HepG2 (cell line): ENCODE results near the gene ERO1A. TPM values are rescaled to one million over a fixed set of nuclear protein-coding genes. Genes with fewer than 3 reads are reported as not detected.

ENCODE experiments used
- ATAC-seq: fragments of 200-7000 bp; cut with Tn5 transposase; 3 replicates; pipeline ENCODE4 v1.9.1; 2020; ENCODE audit warnings: mild to moderate bottlenecking, moderate library complexity
- BruUV-seq: library from RNA; stranded (reverse); fragments of 400-500 nt; replicated peaks from 2 replicates; lab custom pipeline; 2021; lab: Mats Ljungman, UMichigan
- CTCF ChIA-PET: fragments of 300-600 bp; formaldehyde crosslinking; extraction: SDS; loops from one replicate; lab custom pipeline; 2021; ENCODE audit warnings: low total read pairs, inconsistent platforms, low intra/inter-chr PET ratio; lab: Yijun Ruan, JAX
- POLR2A ChIA-PET: fragments of 350-600 bp; sonication (Branson Sonifier 250); formaldehyde crosslinking; loops from one replicate; lab custom pipeline; 2020; ENCODE audit warnings: antibody characterized with exemption, inconsistent platforms; lab: Yijun Ruan, JAX
- DNase-seq: peaks from one replicate; pipeline ENCODE4 v3.0.0-alpha.2; 2015; ENCODE audit warnings: low spot score
- FAIRE-seq: peaks from 3 replicates; lab custom pipeline; 2011; peaks lifted over from hg19 to GRCh38; lab: Jason Lieb, UNC
- H2AFZ ChIP-seq: one replicate; pipeline ENCODE4 v1.6.1; 2011; ENCODE audit warnings: low read length, inconsistent platforms
- H3K27ac ChIP-seq: fragments of 300-600 bp; 3 replicates; pipeline ENCODE4 v1.8.0; 2011; ENCODE audit warnings: mixed run types, mild to moderate bottlenecking, mixed read lengths, low read length, inconsistent platforms; ENCODE audit not compliant: insufficient read depth; ENCODE audit errors: extremely low read length
- H3K27me3 ChIP-seq, 2 experiments: fragments of 200-600 bp in 1 of 2; 2 replicates in 1 of 2; 3 replicates in 1 of 2; pipeline versions ENCODE4 v1.6.0 to v1.8.0; 2011; ENCODE audit warnings: low read length in 2 of 2, mild to moderate bottlenecking in 2 of 2, moderate library complexity in 2 of 2, inconsistent platforms in 1 of 2; ENCODE audit not compliant: insufficient read depth in 2 of 2, control insufficient read depth in 1 of 2
- H3K36me3 ChIP-seq, 2 experiments: fragments of 200-600 bp in 1 of 2; replicated peaks in 1 of 2; 2 replicates in 1 of 2; 3 replicates in 1 of 2; pipeline versions ENCODE4 v1.5.1 to v1.8.0; 2011; ENCODE audit warnings: low read length in 2 of 2, inconsistent platforms in 1 of 2; ENCODE audit not compliant: insufficient read depth in 2 of 2, control insufficient read depth in 1 of 2
- H3K4me1 ChIP-seq: 2 replicates; pipeline ENCODE4 v1.5.1; 2012; ENCODE audit warnings: low read length, inconsistent platforms; ENCODE audit not compliant: insufficient read depth
- H3K4me2 ChIP-seq: 2 replicates; pipeline ENCODE4 v1.6.0; 2011; ENCODE audit warnings: low read depth, low read length, inconsistent platforms
- H3K4me3 ChIP-seq, 3 experiments: fragments of 200-600 bp in 1 of 3; sonication (generic), shearing (Covaris generic) in 1 of 3; replicated peaks in 1 of 3; 2 replicates each; pipeline ENCODE4 v1.5.1; 2011 to 2016; ENCODE audit warnings: low read length in 3 of 3, inconsistent platforms in 2 of 3, low read depth in 2 of 3, mild to moderate bottlenecking in 2 of 3, control low read depth in 1 of 3, mixed read lengths in 1 of 3; ENCODE audit not compliant: insufficient read depth in 1 of 3
- H3K79me2 ChIP-seq: one replicate; pipeline ENCODE4 v1.6.1; 2011; ENCODE audit warnings: low read length, inconsistent platforms; ENCODE audit not compliant: insufficient read depth
- H3K9ac ChIP-seq: 2 replicates; pipeline ENCODE4 v1.6.0; 2011; ENCODE audit warnings: mild to moderate bottlenecking, low read depth, low read length, inconsistent platforms; ENCODE audit not compliant: insufficient read depth
- H3K9me3 ChIP-seq: 2 replicates; pipeline ENCODE4 v1.5.1; 2012; ENCODE audit warnings: mild to moderate bottlenecking, low read length
- H4K20me1 ChIP-seq: 2 replicates; pipeline ENCODE4 v1.6.0; 2011; ENCODE audit warnings: inconsistent platforms, mild to moderate bottlenecking, low read length, moderate library complexity; ENCODE audit not compliant: insufficient read depth
- DZIP1 ChIP-seq: sonication (generic); formaldehyde crosslinking; IDR thresholded peaks from 2 replicates; pipeline ENCODE4 v1.5.0; 2020; ENCODE audit warnings: mild to moderate bottlenecking, missing genetic modification reagents
- FOXJ3 ChIP-seq: sonication (generic); formaldehyde crosslinking; IDR thresholded peaks from 2 replicates; pipeline ENCODE4 v1.4.0; 2020; ENCODE audit warnings: missing genetic modification reagents, mild to moderate bottlenecking, borderline replicate concordance
- KDM1A ChIP-seq: IDR thresholded peaks from 2 replicates; pipeline ENCODE4 v1.6.1; 2016; ENCODE audit warnings: missing compliant biosample characterization
- MATR3 ChIP-seq: sonication (generic); formaldehyde crosslinking; IDR thresholded peaks from 2 replicates; pipeline ENCODE4 v1.4.0; 2020; ENCODE audit warnings: missing genetic modification reagents
- NONO ChIP-seq, 2 experiments: fragments of 450-650 bp in 1 of 2; sonication (generic) in 1 of 2; formaldehyde crosslinking in 1 of 2; IDR thresholded peaks in 1 of 2; conservative IDR thresholded peaks in 1 of 2; 2 replicates each; pipeline versions ENCODE4 v1.6.1 to v1.8.0; 2017 to 2022; ENCODE audit warnings: mild to moderate bottlenecking in 1 of 2, missing genetic modification reagents in 1 of 2, moderate library complexity in 1 of 2
- PPARG ChIP-seq: conservative IDR thresholded peaks from 2 replicates; pipeline ENCODE4 v1.6.1; 2016; ENCODE audit warnings: missing biosample characterization, missing genetic modification reagents
- SP1 ChIP-seq, 2 experiments: fragments of 450-650 bp in 1 of 2; sonication (generic) in 1 of 2; formaldehyde crosslinking in 1 of 2; IDR thresholded peaks; 2 replicates each; pipeline versions ENCODE4 v1.4.0 to v1.6.1; 2016 to 2020; ENCODE audit warnings: missing genetic modification reagents in 1 of 2
- ZNF333 ChIP-seq: sonication (generic); formaldehyde crosslinking; IDR thresholded peaks from 2 replicates; pipeline ENCODE4 v1.4.0; 2020; ENCODE audit warnings: mild to moderate bottlenecking, missing genetic modification reagents, borderline replicate concordance
- WGBS: methylation state at CpG from one replicate; pipeline ENCODE4 v1.1.6; 2017; ENCODE audit warnings: low lambda C conversion rate; 5-methylcytosine and 5-hydroxymethylcytosine counted together
- in situ Hi-C: cut with HindIII; loops from 2 replicates; pipeline ENCODE4 v1.10.0; 2017; ENCODE audit warnings: low pct_unique_long_range_greater_than_20kb; ENCODE audit not compliant: extremely low pct_ligation_motif_present
- intact Hi-C: fragments of 100-400 bp; cut with micrococcal nuclease; formaldehyde crosslinking; loops from one replicate; pipeline ENCODE4 v1.10.0; 2022; ENCODE audit not compliant: unreplicated experiment
- polyA plus RNA-seq, 8 experiments: library from polyadenylated mRNA; depleted of rRNA in 3 of 8; stranded (reverse) in 7 of 8; unstranded in 1 of 8; fragments of >200 nt; fragmentation: Illumina TruSeq in 4 of 8; extraction: Trizol in 4 of 8; gene quantifications; 2 replicates each; pipeline versions ENCODE4 v1.2.1 to v1.2.3, GENCODE V29; 2011 to 2016; ENCODE audit warnings: low read depth in 4 of 8, missing spikeins in 1 of 8, mixed read lengths in 1 of 8; ENCODE audit not compliant: insufficient read depth in 1 of 8
- total RNA-seq, 5 experiments: library from RNA; depleted of rRNA; stranded (reverse); fragments of >200 nt; fragmentation: Illumina TruSeq; extraction: Trizol; gene quantifications; 2 replicates each; pipeline ENCODE4 v1.2.3, GENCODE V29; 2016; ENCODE audit warnings: low read depth in 1 of 5
- TF ChIP-seq, protein P1 (sequence below): sonication (generic); formaldehyde crosslinking; conservative IDR thresholded peaks from 2 replicates; pipeline ENCODE4 v1.8.0; 2022; ENCODE audit warnings: low read depth, missing genetic modification reagents

ERO1A gene
- total and polyA plus RNA-seq, 2 of the 13 experiments (the other 11 are each of a cell fraction or from before 2014, with no cell fraction given): 60.3 to 137 TPM

GRCh38 chr14:52610187-52610586 is 85.2 kb downstream of the ERO1A start:
- no TSS peak for BruUV-seq

More at GRCh38 chr14:52610187-52610586, 85.2 kb downstream of the ERO1A start:
- Histone ChIP-seq H3K4me2 (no peak overlapping the region), H3K27ac (no peak overlapping the region), H3K36me3 (no peaks in the 10 kb centered on the region), H4K20me1 (no peaks in the 10 kb centered on the region), H3K4me3 (no peak overlapping the region), H3K79me2 (no peaks in the 10 kb centered on the region), H2AFZ (no peak overlapping the region), H3K27me3 (no peaks in the 10 kb centered on the region), H3K9ac (no peak overlapping the region), H3K4me1 (peaks cover 14% of the 10 kb centered on the region), H3K9me3 (no peaks in the 10 kb centered on the region)
- ChIA-PET CTCF (no interaction called here), POLR2A (no interaction called here)
- intact Hi-C loops: no loop called here
- no peak for TF ChIP-seq DZIP1 (CRISPR knock-in tag)
- no peak for TF ChIP-seq NONO (IDR thresholded peaks at IDR 0.05)
- no peak for TF ChIP-seq NONO (CRISPR knock-in tag; conservative IDR thresholded peaks at IDR 0.05)
- no peak for TF ChIP-seq SP1 (IDR thresholded peaks at IDR 0.05)
- TF ChIP-seq SP1 (CRISPR knock-in tag; IDR thresholded peaks at IDR 0.05): no peak
- TF ChIP-seq, protein P1, sequence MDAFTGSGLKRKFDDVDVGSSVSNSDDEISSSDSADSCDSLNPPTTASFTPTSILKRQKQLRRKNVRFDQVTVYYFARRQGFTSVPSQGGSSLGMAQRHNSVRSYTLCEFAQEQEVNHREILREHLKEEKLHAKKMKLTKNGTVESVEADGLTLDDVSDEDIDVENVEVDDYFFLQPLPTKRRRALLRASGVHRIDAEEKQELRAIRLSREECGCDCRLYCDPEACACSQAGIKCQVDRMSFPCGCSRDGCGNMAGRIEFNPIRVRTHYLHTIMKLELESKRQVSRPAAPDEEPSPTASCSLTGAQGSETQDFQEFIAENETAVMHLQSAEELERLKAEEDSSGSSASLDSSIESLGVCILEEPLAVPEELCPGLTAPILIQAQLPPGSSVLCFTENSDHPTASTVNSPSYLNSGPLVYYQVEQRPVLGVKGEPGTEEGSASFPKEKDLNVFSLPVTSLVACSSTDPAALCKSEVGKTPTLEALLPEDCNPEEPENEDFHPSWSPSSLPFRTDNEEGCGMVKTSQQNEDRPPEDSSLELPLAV (CRISPR knock-in tag): no peak
- no peak for TF ChIP-seq FOXJ3
- no peak for TF ChIP-seq MATR3
- TF ChIP-seq ZNF333 (CRISPR knock-in tag): no peak
- TF ChIP-seq PPARG (CRISPR knock-in tag): no peak
- TF ChIP-seq KDM1A (CRISPR knock-in tag): no peak
- no peak for FAIRE-seq
- DNase-seq: no peak
- WGBS: 97% methylated on average over 2 of the region's 2 CpGs
- in situ Hi-C loops: no loop called here
- no peak for ATAC-seq
